SK-N-MC (cell line): ENCODE measurements around the gene TM9SF1.

Source experiments
- EZH2 ChIP-seq: fragments of 200-600 bp; sonication (generic); IDR thresholded peaks from one replicate; pipeline ENCODE4 v1.6.1; 2017; ENCODE audit warnings: antibody characterized with exemption
- POLR2AphosphoS5 ChIP-seq: IDR thresholded peaks from 2 replicates; pipeline ENCODE4 v1.6.1; 2012; ENCODE audit warnings: mild to moderate bottlenecking, low read depth, low read length, borderline replicate concordance

GRCh38 chr14:24164518-24164991 is 30.7 kb downstream of the TM9SF1 start:
- TF ChIP-seq EZH2, result no peak
- TF ChIP-seq POLR2AphosphoS5, result no peak
